HCT116 (cell line): Measurements from ENCODE around the gene TLR7. TPM values are rescaled to one million over a fixed set of nuclear protein-coding genes. Genes with fewer than 3 reads are reported as not detected.

Experiments used
- ATAC-seq: fragments of 200-7000 bp; cut with Tn5 transposase; 2 replicates; pipeline ENCODE4 v1.9.1; 2020; ENCODE audit warnings: mild to moderate bottlenecking, moderate library complexity
- BruUV-seq: library from RNA; stranded (reverse); fragments of 400-500 nt; replicated peaks from 2 replicates; lab custom pipeline; 2021; lab: Mats Ljungman, UMichigan
- CTCF ChIA-PET: fragments of 300-600 bp; sonication (Branson Sonifier 250); formaldehyde crosslinking; loops from one replicate; lab custom pipeline; 2021; ENCODE audit warnings: antibody characterized with exemption; lab: Charles Lee
- POLR2A ChIA-PET: fragments of 300-600, 350-600 bp; sonication (Branson Sonifier 250); formaldehyde crosslinking; loops from one replicate; lab custom pipeline; 2021; ENCODE audit warnings: antibody characterized with exemption; lab: Charles Lee
- RAD21 ChIA-PET, 2 experiments: fragments of 300-600 bp; sonication (Branson Sonifier 250); formaldehyde crosslinking; loops; one replicate each; lab custom pipeline; 2023; ENCODE audit warnings: low total read pairs in 2 of 2; ENCODE audit not compliant: uncharacterized antibody in 2 of 2, unreplicated experiment in 2 of 2, low non-redundant PET in 1 of 2; lab: Charles Lee
- DNase-seq: peaks from one replicate; pipeline ENCODE4 v3.0.0-alpha.2; 2010; ENCODE audit warnings: low read depth, low spot score
- H2AFZ ChIP-seq: fragments of 200-600 bp; shearing (Covaris generic), sonication (generic); 2 replicates; pipeline ENCODE4 v1.6.1; 2017; ENCODE audit warnings: low read depth, mixed run types, mixed read lengths, antibody characterized with exemption, low read length; ENCODE audit not compliant: poor library complexity, severe bottlenecking
- H3K27ac ChIP-seq: 2 replicates; pipeline ENCODE4 v1.5.1; 2012; ENCODE audit warnings: low read depth, low read length
- H3K27me3 ChIP-seq: fragments of 200-600 bp; sonication (generic); 2 replicates; pipeline ENCODE4 v1.6.1; 2016; ENCODE audit warnings: mixed run types, low read length, mixed read lengths; ENCODE audit not compliant: insufficient read depth
- H3K36me3 ChIP-seq, 2 experiments: fragments of 200-500 bp in 1 of 2; fragments of 200-600 bp in 1 of 2; sonication (Bioruptor generic) in 1 of 2; sonication (generic) in 1 of 2; 2 replicates each; pipeline versions ENCODE4 v1.5.1 to v1.6.1; 2014 to 2016; ENCODE audit warnings: low read length in 2 of 2, inconsistent platforms in 1 of 2, mixed read lengths in 1 of 2, mixed run types in 1 of 2; ENCODE audit not compliant: insufficient read depth in 2 of 2, control insufficient read depth in 1 of 2
- H3K4me1 ChIP-seq, 2 experiments: fragments of 200-600 bp in 1 of 2; sonication (generic) in 1 of 2; 2 replicates each; pipeline versions ENCODE4 v1.5.1 to v1.6.1; 2012 to 2017; ENCODE audit warnings: low read length in 2 of 2, inconsistent platforms in 1 of 2, mild to moderate bottlenecking in 1 of 2, mixed read lengths in 1 of 2, mixed run types in 1 of 2, moderate library complexity in 1 of 2; ENCODE audit not compliant: insufficient read depth in 2 of 2, control insufficient read depth in 1 of 2
- H3K4me2 ChIP-seq: fragments of 200-600 bp; sonication (generic); 2 replicates; pipeline ENCODE4 v1.6.1; 2017; ENCODE audit warnings: mixed run types, low read length, mixed read lengths
- H3K4me3 ChIP-seq, 2 experiments: fragments of 200-600 bp in 1 of 2; sonication (generic) in 1 of 2; replicated peaks in 1 of 2; 2 replicates each; pipeline ENCODE4 v1.5.1; 2011 to 2016; ENCODE audit warnings: low read length in 2 of 2, control low read depth in 1 of 2, low read depth in 1 of 2, mild to moderate bottlenecking in 1 of 2, mixed read lengths in 1 of 2, mixed run types in 1 of 2
- H3K79me2 ChIP-seq: fragments of 200-600 bp; sonication (generic); 2 replicates; pipeline ENCODE4 v1.6.1; 2017; ENCODE audit warnings: mild to moderate bottlenecking, mixed run types, low read length, moderate library complexity, mixed read lengths; ENCODE audit not compliant: insufficient read depth
- H3K9ac ChIP-seq: fragments of 200-600 bp; sonication (generic); 2 replicates; pipeline ENCODE4 v1.6.1; 2016; ENCODE audit warnings: low read length, mixed read lengths
- H3K9me2 ChIP-seq: fragments of 200-600 bp; sonication (generic), shearing (Covaris generic); 2 replicates; pipeline ENCODE4 v1.6.1; 2017; ENCODE audit warnings: mixed run types, mild to moderate bottlenecking, moderate library complexity; ENCODE audit not compliant: insufficient read depth
- H3K9me3 ChIP-seq, 2 experiments: fragments of 200-500 bp in 1 of 2; fragments of 200-600 bp in 1 of 2; sonication (Bioruptor generic) in 1 of 2; sonication (generic) in 1 of 2; 2 replicates each; pipeline ENCODE4 v1.6.1; 2014 to 2017; ENCODE audit warnings: low read length in 2 of 2, mixed read lengths in 2 of 2, inconsistent platforms in 1 of 2, low read depth in 1 of 2, mild to moderate bottlenecking in 1 of 2, mixed run types in 1 of 2, moderate library complexity in 1 of 2; ENCODE audit not compliant: control insufficient read depth in 1 of 2, insufficient read depth in 1 of 2
- H4K20me1 ChIP-seq: fragments of 200-600 bp; sonication (generic), shearing (Covaris generic); 2 replicates; pipeline ENCODE4 v1.6.1; 2017; ENCODE audit warnings: mixed run types, mild to moderate bottlenecking, moderate library complexity; ENCODE audit not compliant: insufficient read depth
- ATF3 ChIP-seq: IDR thresholded peaks from 2 replicates; pipeline ENCODE4 v1.6.1; 2012
- CBX3 ChIP-seq: IDR thresholded peaks from 2 replicates; pipeline ENCODE4 v1.6.1; 2012; ENCODE audit warnings: low read depth
- CEBPB ChIP-seq: IDR thresholded peaks from 2 replicates; pipeline ENCODE4 v1.6.1; 2012; ENCODE audit warnings: low read depth
- FOSL1 ChIP-seq: IDR thresholded peaks from 2 replicates; pipeline ENCODE4 v1.6.1; 2012; ENCODE audit warnings: low read depth
- JUND ChIP-seq: IDR thresholded peaks from 2 replicates; pipeline ENCODE4 v1.6.1; 2012
- POLR2A ChIP-seq: IDR thresholded peaks from 2 replicates; pipeline ENCODE4 v1.7.0; 2011; ENCODE audit warnings: borderline replicate concordance; ENCODE audit not compliant: insufficient read depth, insufficient read length; ENCODE audit errors: extremely low read depth
- SP1 ChIP-seq: IDR thresholded peaks from 2 replicates; pipeline ENCODE4 v1.6.1; 2012; ENCODE audit warnings: low read depth
- TCF7L2 ChIP-seq: IDR thresholded peaks from 2 replicates; pipeline ENCODE4 v1.7.0; 2011; ENCODE audit warnings: borderline replicate concordance, inconsistent platforms; ENCODE audit not compliant: insufficient read depth, insufficient read length; ENCODE audit errors: extremely low read depth
- YY1 ChIP-seq: IDR thresholded peaks from 2 replicates; pipeline ENCODE4 v1.6.1; 2011; ENCODE audit warnings: low read length, low read depth, moderate library complexity, mild to moderate bottlenecking; ENCODE audit not compliant: insufficient replicate concordance; ENCODE audit errors: extremely low read depth
- ZBTB33 ChIP-seq: IDR thresholded peaks from 2 replicates; pipeline ENCODE4 v1.6.1; 2011; ENCODE audit warnings: mild to moderate bottlenecking, low read length, moderate library complexity; ENCODE audit not compliant: insufficient replicate concordance; ENCODE audit errors: extremely low read depth
- ZFX ChIP-seq: fragments of 450-650 bp; IDR thresholded peaks from 2 replicates; pipeline ENCODE4 v1.6.1; 2017
- ZNF274 ChIP-seq: fragments of 200-500 bp; sonication (Bioruptor generic); IDR thresholded peaks from 2 replicates; pipeline ENCODE4 v1.6.1; 2014; ENCODE audit warnings: mild to moderate bottlenecking, low read depth, low read length, inconsistent platforms
- intact Hi-C: fragments of 100-400 bp; cut with micrococcal nuclease; formaldehyde crosslinking; loops from 2 replicates; pipeline ENCODE4 v1.10.0; 2022
- total RNA-seq: library from RNA; stranded (reverse); gene quantifications from one replicate; pipeline ENCODE4 v1.2.1, GENCODE V29; 2021; ENCODE audit not compliant: unreplicated experiment

Gene TLR7
- total RNA-seq, 1 experiment from 2014 or later, result not detected

GRCh38 chrX:12868747-12869146 is 1.9 kb downstream of the TLR7 start:
- intact Hi-C loops, result no loop called here
- RAD21 ChIA-PET, result no interaction called here
- no peak overlapping the region for H3K27ac ChIP-seq
- no peak overlapping the region for H2AFZ ChIP-seq
- no peaks in the 10 kb centered on the region for H3K79me2 ChIP-seq
- ATAC-seq, result no peak
- TF ChIP-seq POLR2A (no peak), ZFX (no peak), ZBTB33 (no peak), TCF7L2 (no peak), YY1 (no peak), CEBPB (no peak), ATF3 (no peak), FOSL1 (no peak), JUND (no peak), CBX3 (no peak)
- TF ChIP-seq, all 23 proteins: peak for 0
- Histone ChIP-seq H3K9me3 (no peaks in the 10 kb centered on the region), H3K9me2 (no peaks in the 10 kb centered on the region), H3K27me3 (no peaks in the 10 kb centered on the region), H4K20me1 (no peaks in the 10 kb centered on the region), H3K36me3 (no peaks in the 10 kb centered on the region), H3K4me3 (no peak overlapping the region), H3K9ac (no peak overlapping the region), H3K4me2 (no peak overlapping the region), H3K4me1 (no peaks in the 10 kb centered on the region)
- no peak for DNase-seq
- POLR2A ChIA-PET, result no interaction called here
- CTCF ChIA-PET, result no interaction called here
- BruUV-seq, result no TSS peak

GRCh38 chrX:12871257-12871656 is 4.4 kb downstream of the TLR7 start:
- CTCF ChIA-PET, result no interaction called here
- RAD21 ChIA-PET, result no interaction called here
- TF ChIP-seq ZNF274, result no peak
- no peak for TF ChIP-seq ZBTB33
- no peak for TF ChIP-seq ZFX
- TF ChIP-seq CEBPB, result no peak
- TF ChIP-seq POLR2A, result no peak
- TF ChIP-seq SP1, result no peak
- TF ChIP-seq ATF3, result no peak
- no peak for TF ChIP-seq CBX3
- TF ChIP-seq TCF7L2, result no peak

More at GRCh38 chrX:12871257-12871656, 4.4 kb downstream of the TLR7 start:
- Histone ChIP-seq H3K79me2 (no peaks in the 10 kb centered on the region), H3K27me3 (no peaks in the 10 kb centered on the region), H4K20me1 (no peaks in the 10 kb centered on the region), H2AFZ (no peak overlapping the region), H3K9me3 (no peaks in the 10 kb centered on the region), H3K4me3 (no peak overlapping the region), H3K9me2 (no peaks in the 10 kb centered on the region), H3K36me3 (no peaks in the 10 kb centered on the region), H3K27ac (no peak overlapping the region), H3K4me2 (no peak overlapping the region), H3K9ac (no peak overlapping the region), H3K4me1 (no peaks in the 10 kb centered on the region)
- intact Hi-C loops, result no loop called here
- ATAC-seq, result no peak
- POLR2A ChIA-PET, result no interaction called here
- DNase-seq, result no peak
- BruUV-seq, result no TSS peak
